Measurements from ENCODE around the gene PPDPF. TPM values are rescaled to one million over a fixed set of nuclear protein-coding genes. Genes with fewer than 3 reads are reported as not detected.
"Not testable (repeated sequence)": the region's sequence is repeated elsewhere in the genome, so short reads cannot be mapped to it uniquely, and the experiment has no call there.

Gene PPDPF
- total RNA-seq, 2 donors from 2014 or later, result 91.0 to 130 TPM

- peaks cover 66% of the 10 kb centered on the region for H3K27me3 Mint-ChIP-seq (ENCODE audit: low read depth)
- ATAC-seq (replicated peaks in 1 of 2) (no peak), DNase-seq (no peak)
- H3K4me3 Mint-ChIP-seq, result no peak overlapping the region
- peaks cover 0 to 2% of the 10 kb centered on the region in 2 donors for H3K36me3 Mint-ChIP-seq (ENCODE audit: insufficient read depth in 2 of 2)
- no peak overlapping the region for H3K27ac Mint-ChIP-seq
- H3K4me1 Mint-ChIP-seq (ENCODE audit: low read depth), result no peaks in the 10 kb centered on the region
- H3K9me3 Mint-ChIP-seq, result peaks cover 2 to 4% of the 10 kb centered on the region in 2 donors
Measured at GRCh38 chr20:63509088-63509564, 11.4 kb upstream of the PPDPF start.

- Mint-ChIP-seq H3K9me3 (peaks cover 2 to 5% of the 10 kb centered on the region in 2 donors), H3K4me3 (no peak overlapping the region), H3K4me1 (ENCODE audit: low read depth) (no peaks in the 10 kb centered on the region), H3K27me3 (ENCODE audit: low read depth) (peaks cover 50% of the 10 kb centered on the region), H3K27ac (no peak overlapping the region), H3K36me3 (ENCODE audit: insufficient read depth in 2 of 2) (peaks cover 2 to 4% of the 10 kb centered on the region in 2 donors)
- no peak for DNase-seq
- ATAC-seq (replicated peaks in 1 of 2), result no peak
Measured at GRCh38 chr20:63513207-63513606, 7.4 kb upstream of the PPDPF start.

- not testable (repeated sequence) for H3K4me3 Mint-ChIP-seq; H3K9me3 Mint-ChIP-seq; H3K4me1 Mint-ChIP-seq (ENCODE audit: low read depth); H3K27ac Mint-ChIP-seq; ATAC-seq (replicated peaks in 1 of 2); H3K36me3 Mint-ChIP-seq (ENCODE audit: insufficient read depth in 2 of 2); DNase-seq
- H3K27me3 Mint-ChIP-seq (ENCODE audit: low read depth), result peaks cover 41% of the 10 kb centered on the region
Measured at GRCh38 chr20:63514520-63514919, 6.0 kb upstream of the PPDPF start.

- DNase-seq (no peak), ATAC-seq (replicated peaks in 1 of 2) (no peak)
- Mint-ChIP-seq H3K36me3 (ENCODE audit: insufficient read depth in 2 of 2) (peaks cover 4 to 5% of the 10 kb centered on the region in 2 donors), H3K27ac (no peak overlapping the region), H3K9me3 (peaks cover 4 to 6% of the 10 kb centered on the region in 2 donors), H3K4me3 (peak overlapping the region in 1 of 2 donors; percentile 3), H3K27me3 (ENCODE audit: low read depth) (peaks cover 14% of the 10 kb centered on the region), H3K4me1 (ENCODE audit: low read depth) (peaks cover 7% of the 10 kb centered on the region)
Measured at GRCh38 chr20:63517376-63518309, 2.9 kb upstream of the PPDPF start.

GRCh38 chr20:63518351-63518861, 2.2 kb upstream of the PPDPF start:
- no peak for ATAC-seq (replicated peaks in 1 of 2)
- Mint-ChIP-seq H3K9me3 (peaks cover 5 to 7% of the 10 kb centered on the region in 2 donors), H3K4me3 (peak overlapping the region; percentile 42 to 77), H3K36me3 (ENCODE audit: insufficient read depth in 2 of 2) (peaks cover 7 to 9% of the 10 kb centered on the region in 2 donors), H3K27ac (no peak overlapping the region), H3K27me3 (ENCODE audit: low read depth) (peaks cover 7% of the 10 kb centered on the region), H3K4me1 (ENCODE audit: low read depth) (peaks cover 8% of the 10 kb centered on the region)
- DNase-seq, result no peak

- H3K36me3 Mint-ChIP-seq (ENCODE audit: insufficient read depth in 2 of 2), result peaks cover 12 to 15% of the 10 kb centered on the region in 2 donors
- peaks cover 4% of the 10 kb centered on the region for H3K27me3 Mint-ChIP-seq (ENCODE audit: low read depth)
- H3K9me3 Mint-ChIP-seq, result peaks cover 5 to 11% of the 10 kb centered on the region in 2 donors
- H3K4me1 Mint-ChIP-seq (ENCODE audit: low read depth), result peaks cover 10% of the 10 kb centered on the region
- ATAC-seq (replicated peaks in 1 of 2) (no peak), DNase-seq (no peak)
- H3K4me3 Mint-ChIP-seq, result peak overlapping the region; percentile 74 to 77
- H3K27ac Mint-ChIP-seq, result no peak overlapping the region
Measured at GRCh38 chr20:63518946-63519667, 1.5 kb upstream of the PPDPF start.

GRCh38 chr20:63519668-63520503, 679 bp upstream of the PPDPF start:
- Mint-ChIP-seq H3K4me3 (peak overlapping the region; percentile 74 to 77), H3K9me3 (peaks cover 3 to 11% of the 10 kb centered on the region in 2 donors), H3K27ac (no peak overlapping the region), H3K36me3 (ENCODE audit: insufficient read depth in 2 of 2) (peaks cover 12 to 17% of the 10 kb centered on the region in 2 donors), H3K27me3 (ENCODE audit: low read depth) (no peaks in the 10 kb centered on the region), H3K4me1 (ENCODE audit: low read depth) (peaks cover 17% of the 10 kb centered on the region)
- peak; percentile 77 to 81 for DNase-seq
- peak; percentile 69 to 74 for ATAC-seq (replicated peaks in 1 of 2)

- peaks cover 3 to 5% of the 10 kb centered on the region in 2 donors for H3K9me3 Mint-ChIP-seq
- H3K27me3 Mint-ChIP-seq (ENCODE audit: low read depth), result no peaks in the 10 kb centered on the region
- peak; percentile 58 to 59 for ATAC-seq (replicated peaks in 1 of 2)
- peak overlapping the region; percentile 85 to 89 for H3K4me3 Mint-ChIP-seq
- DNase-seq, result peak; percentile 67 to 79
- H3K27ac Mint-ChIP-seq, result no peak overlapping the region
- peaks cover 8 to 17% of the 10 kb centered on the region in 2 donors for H3K36me3 Mint-ChIP-seq (ENCODE audit: insufficient read depth in 2 of 2)
- peaks cover 17% of the 10 kb centered on the region for H3K4me1 Mint-ChIP-seq (ENCODE audit: low read depth)
Measured at GRCh38 chr20:63520934-63521601, 503 bp downstream of the PPDPF start.

- H3K4me3 Mint-ChIP-seq, result peak overlapping the region; percentile 85 to 89
- H3K9me3 Mint-ChIP-seq, result peaks cover 3 to 5% of the 10 kb centered on the region in 2 donors
- H3K27ac Mint-ChIP-seq, result no peak overlapping the region
- peak in 1 of 2 donors; percentile 2 for DNase-seq
- H3K27me3 Mint-ChIP-seq (ENCODE audit: low read depth), result no peaks in the 10 kb centered on the region
- H3K4me1 Mint-ChIP-seq (ENCODE audit: low read depth), result peaks cover 17% of the 10 kb centered on the region
- peaks cover 8 to 17% of the 10 kb centered on the region in 2 donors for H3K36me3 Mint-ChIP-seq (ENCODE audit: insufficient read depth in 2 of 2)
- ATAC-seq (replicated peaks in 1 of 2), result no peak
Measured at GRCh38 chr20:63521602-63522001, 1.0 kb downstream of the PPDPF start.

GRCh38 chr20:63522091-63522868, 1.7 kb downstream of the PPDPF start:
- Mint-ChIP-seq H3K36me3 (ENCODE audit: insufficient read depth in 2 of 2) (peaks cover 8 to 17% of the 10 kb centered on the region in 2 donors), H3K9me3 (peaks cover 3 to 5% of the 10 kb centered on the region in 2 donors), H3K27me3 (ENCODE audit: low read depth) (peaks cover 5% of the 10 kb centered on the region), H3K27ac (no peak overlapping the region), H3K4me3 (peak overlapping the region; percentile 31 to 89), H3K4me1 (ENCODE audit: low read depth) (peaks cover 21% of the 10 kb centered on the region)
- DNase-seq, result no peak
- no peak for ATAC-seq (replicated peaks in 1 of 2)

- Mint-ChIP-seq H3K4me3 (no peak overlapping the region), H3K4me1 (ENCODE audit: low read depth) (peaks cover 25% of the 10 kb centered on the region), H3K27ac (no peak overlapping the region), H3K9me3 (peaks cover 3 to 5% of the 10 kb centered on the region in 2 donors), H3K36me3 (ENCODE audit: insufficient read depth in 2 of 2) (peaks cover 8 to 17% of the 10 kb centered on the region in 2 donors), H3K27me3 (ENCODE audit: low read depth) (peaks cover 6% of the 10 kb centered on the region)
- ATAC-seq (replicated peaks in 1 of 2), result no peak
- no peak for DNase-seq
Measured at GRCh38 chr20:63522981-63523611, 2.5 kb downstream of the PPDPF start.
